Stomach (tissue), 4 donors: Measurements from ENCODE around the gene ALK.

Experiments used
- CTCF ChIP-seq, 7 experiments: fragments of 450-650 bp in 4 of 7; fragments of 200-600 bp in 3 of 7; sonication (generic) in 3 of 7; IDR thresholded peaks; one replicate each; pipeline ENCODE4 v1.5.1; 2016 to 2019; ENCODE audit warnings: antibody characterized with exemption in 7 of 7, control low read depth in 2 of 7, mild to moderate bottlenecking in 1 of 7
- EP300 ChIP-seq: sonication (generic); formaldehyde crosslinking; IDR thresholded peaks from one replicate; pipeline ENCODE4 v1.6.1; 2017; ENCODE audit warnings: antibody characterized with exemption
- POLR2A ChIP-seq, 4 donors: fragments of 450-650 bp; IDR thresholded peaks; one replicate each; pipeline ENCODE4 v1.6.1; 2016; ENCODE audit warnings: antibody characterized with exemption in 4 of 4, control low read depth in 2 of 4, mild to moderate bottlenecking in 1 of 4, moderate library complexity in 1 of 4
- POLR2AphosphoS5 ChIP-seq, 3 donors: sonication (generic); formaldehyde crosslinking; IDR thresholded peaks; one replicate each; pipeline ENCODE4 v1.6.1; 2016; ENCODE audit warnings: antibody characterized with exemption in 3 of 3

DNA sequence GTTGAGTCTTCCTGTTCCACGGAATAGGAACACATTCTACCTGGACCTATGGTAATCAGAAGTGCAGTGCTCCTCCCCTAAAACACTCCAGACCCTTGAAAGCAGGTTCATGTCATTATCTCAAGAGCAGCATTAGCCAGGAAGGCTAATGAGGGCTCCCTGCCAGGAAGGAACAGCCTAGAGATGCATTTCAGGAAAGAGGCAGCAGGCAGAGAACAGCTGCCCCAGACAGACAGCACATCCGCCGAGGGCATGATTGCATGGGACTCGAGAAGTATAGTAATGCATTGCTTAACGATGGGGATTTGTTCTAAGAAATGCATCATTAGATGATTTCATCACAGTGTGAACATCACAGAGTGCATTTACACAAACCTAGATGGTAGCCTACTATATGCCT lies 171.5 kb downstream of the ALK start:
- no peak for TF ChIP-seq POLR2AphosphoS5 (IDR thresholded peaks at IDR 0.05)
- TF ChIP-seq EP300: no peak
- TF ChIP-seq CTCF (IDR thresholded peaks at IDR 0.05): no peak
- no peak for TF ChIP-seq POLR2A (IDR thresholded peaks at IDR 0.05)
